ENCODE results near the gene BLOC1S4. TPM values are rescaled to one million over a fixed set of nuclear protein-coding genes. Genes with fewer than 3 reads are reported as not detected.
A peak's percentile ranks its signal among the peaks of the same experiment; 100 is the strongest.

Gene BLOC1S4
- total RNA-seq, 1 donor = 7.0 TPM

GRCh38 chr4:6699903-6700302, 16.1 kb upstream of the BLOC1S4 start:
- DNase-seq (ENCODE audit: low read depth) = no peak
- TF ChIP-seq CTCF (IDR thresholded peaks at IDR 0.05; ENCODE audit: insufficient read depth, low read length) = no peak
- H3K4me3 ChIP-seq (ENCODE audit: low read depth, low read length) = no peak overlapping the region

- DNase-seq (ENCODE audit: low read depth) = no peak
- H3K4me3 ChIP-seq (ENCODE audit: low read depth, low read length) = no peak overlapping the region
- peak; percentile 33 for TF ChIP-seq CTCF (IDR thresholded peaks at IDR 0.05; ENCODE audit: insufficient read depth, low read length)
Observed at GRCh38 chr4:6701371-6701770, 14.6 kb upstream of the BLOC1S4 start.

- no peak for DNase-seq (ENCODE audit: low read depth)
- no peak overlapping the region for H3K4me3 ChIP-seq (ENCODE audit: low read depth, low read length)
Observed at GRCh38 chr4:6702761-6703160, 13.2 kb upstream of the BLOC1S4 start.

GRCh38 chr4:6703786-6704185, 12.2 kb upstream of the BLOC1S4 start:
- no peak overlapping the region for H3K4me3 ChIP-seq (ENCODE audit: low read depth, low read length)
- TF ChIP-seq CTCF (IDR thresholded peaks at IDR 0.05; ENCODE audit: insufficient read depth, low read length) = no peak
- no peak for DNase-seq (ENCODE audit: low read depth)

More at GRCh38 chr4:6702761-6703160, 13.2 kb upstream of the BLOC1S4 start:
- TF ChIP-seq CTCF (IDR thresholded peaks at IDR 0.05; ENCODE audit: insufficient read depth, low read length) = no peak

- TF ChIP-seq CTCF (IDR thresholded peaks at IDR 0.05; ENCODE audit: insufficient read depth, low read length) = no peak
- H3K4me3 ChIP-seq (ENCODE audit: low read depth, low read length) = no peak overlapping the region
- no peak for DNase-seq (ENCODE audit: low read depth)
Observed at GRCh38 chr4:6705646-6706045, 10.3 kb upstream of the BLOC1S4 start.

GRCh38 chr4:6706173-6706572, 9.8 kb upstream of the BLOC1S4 start:
- no peak for DNase-seq (ENCODE audit: low read depth)
- no peak for TF ChIP-seq CTCF (IDR thresholded peaks at IDR 0.05; ENCODE audit: insufficient read depth, low read length)
- H3K4me3 ChIP-seq (ENCODE audit: low read depth, low read length) = no peak overlapping the region
